Dermis blood vessel endothelial cell (primary cell): ENCODE results near the gene FAHD2A. TPM values are rescaled to one million over a fixed set of nuclear protein-coding genes. Genes with fewer than 3 reads are reported as not detected.
"Not testable (repeated sequence)": the region's sequence is repeated elsewhere in the genome, so short reads cannot be mapped to it uniquely, and the experiment has no call there.

Experiments used
- DNase-seq: peaks from one replicate; pipeline ENCODE4 v3.0.0; 2010
- total RNA-seq: library from RNA; depleted of rRNA; stranded (reverse); fragments of >200 nt; gene quantifications from 2 replicates; pipeline ENCODE4 v1.2.3, GENCODE V29; 2014

FAHD2A gene
- total RNA-seq, 1 donor from 2014 or later: 16.0 TPM

DNA sequence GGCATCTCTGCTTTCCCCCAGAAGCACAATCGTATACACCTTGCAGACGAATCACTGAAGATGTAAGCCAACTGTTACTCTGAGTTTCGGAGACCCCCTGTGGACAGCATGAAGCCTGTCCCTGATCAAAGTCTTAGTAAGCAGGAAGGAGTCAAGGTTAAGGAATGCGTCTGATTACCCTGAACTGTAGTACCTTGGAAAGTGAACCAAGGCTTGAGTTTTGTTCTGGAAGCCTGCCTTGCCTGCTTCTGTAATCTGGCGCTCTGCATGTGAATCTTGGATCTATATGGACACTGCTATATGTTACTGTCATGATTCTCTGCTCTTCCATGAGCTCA, 33.3 kb downstream of the FAHD2A start:
- not testable (repeated sequence) for DNase-seq

GRCh38 chr2:95442474-95443099, 40.1 kb downstream of the FAHD2A start:
- DNase-seq: not testable (repeated sequence)

- DNase-seq: not testable (repeated sequence)
Measured at GRCh38 chr2:95445317-95445716, 42.8 kb downstream of the FAHD2A start.

DNA sequence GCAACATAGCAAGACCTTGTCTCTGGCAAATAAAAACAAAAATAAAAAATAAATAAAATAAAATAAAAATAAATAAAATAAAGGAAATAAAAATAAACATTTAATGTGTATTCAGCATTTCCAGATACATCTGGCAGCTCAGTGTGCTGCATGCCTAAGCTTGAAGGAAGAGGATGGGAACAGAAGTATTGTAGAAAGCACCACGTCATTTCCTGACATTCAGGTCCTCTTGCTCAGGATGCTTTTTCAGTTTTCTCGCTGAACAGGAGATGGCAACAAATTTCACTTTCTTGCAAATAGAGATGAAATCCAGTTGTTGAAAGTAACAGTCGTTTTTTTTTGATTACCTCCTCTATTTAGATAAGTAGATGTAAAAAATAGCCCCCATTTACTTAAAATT, 60.8 kb downstream of the FAHD2A start:
- not testable (repeated sequence) for DNase-seq

Other genes with a start within 250 kb of the FAHD2A start
- gene ZNF514, start 242.9 kb upstream of the FAHD2A start, total RNA-seq: 8.7 and 14.0 TPM in 2 replicates
- 8.8 and 12.4 TPM in 2 replicates for gene ZNF2, start 236.9 kb upstream of the FAHD2A start, total RNA-seq
- 7.7 and 8.7 TPM in 2 replicates for gene ZNF892, start 195.2 kb upstream of the FAHD2A start, total RNA-seq
- 0.05 and 0.34 TPM in 2 replicates for gene PROM2, start 128.3 kb upstream of the FAHD2A start, total RNA-seq
- gene KCNIP3, start 105.4 kb upstream of the FAHD2A start, total RNA-seq: 0.14 and 0.51 TPM in 2 replicates
- 0.17 TPM in 1 of 2 replicates, not detected in the other for gene TRIM43B, start 82.0 kb downstream of the FAHD2A start, total RNA-seq
- gene TRIM43, start 189.3 kb downstream of the FAHD2A start, total RNA-seq: not detected in 2 replicates